ENCODE results near the gene DNAH5. TPM values are rescaled to one million over a fixed set of nuclear protein-coding genes. Genes with fewer than 3 reads are reported as not detected.
A peak's percentile ranks its signal among the peaks of the same experiment; 100 is the strongest.

The DNAH5 gene
- total and polyA plus RNA-seq, 2 of the 13 experiments (the other 11 are each of a cell fraction or from before 2014, with no cell fraction given): 0.09 TPM

DNA sequence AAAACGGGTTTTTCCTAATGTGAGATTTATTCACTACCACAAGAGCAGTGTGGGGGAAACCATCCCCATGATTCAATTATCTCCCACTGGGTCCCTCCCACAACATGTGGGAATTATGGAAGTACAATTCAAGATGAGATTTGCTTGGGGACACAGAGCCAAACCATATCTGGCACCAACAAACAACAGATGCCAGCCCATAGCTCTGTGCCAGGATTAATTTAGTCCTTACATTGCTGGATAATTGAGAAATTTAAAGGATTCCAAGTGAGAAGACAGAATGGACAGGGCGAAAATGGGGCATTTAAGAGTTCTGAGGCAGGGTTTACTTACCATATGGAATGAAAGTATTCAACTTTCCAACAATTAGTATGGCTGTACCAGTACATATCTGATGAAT lies 30.8 kb upstream of the DNAH5 start (continued):
- TF ChIP-seq ZBTB8A (CRISPR knock-in tag; IDR thresholded peaks at IDR 0.05; ENCODE audit: borderline replicate concordance, low read depth) (no peak), ZNF546 (CRISPR knock-in tag; conservative IDR thresholded peaks at IDR 0.05) (no peak)
- TF ChIP-seq, protein P1, sequence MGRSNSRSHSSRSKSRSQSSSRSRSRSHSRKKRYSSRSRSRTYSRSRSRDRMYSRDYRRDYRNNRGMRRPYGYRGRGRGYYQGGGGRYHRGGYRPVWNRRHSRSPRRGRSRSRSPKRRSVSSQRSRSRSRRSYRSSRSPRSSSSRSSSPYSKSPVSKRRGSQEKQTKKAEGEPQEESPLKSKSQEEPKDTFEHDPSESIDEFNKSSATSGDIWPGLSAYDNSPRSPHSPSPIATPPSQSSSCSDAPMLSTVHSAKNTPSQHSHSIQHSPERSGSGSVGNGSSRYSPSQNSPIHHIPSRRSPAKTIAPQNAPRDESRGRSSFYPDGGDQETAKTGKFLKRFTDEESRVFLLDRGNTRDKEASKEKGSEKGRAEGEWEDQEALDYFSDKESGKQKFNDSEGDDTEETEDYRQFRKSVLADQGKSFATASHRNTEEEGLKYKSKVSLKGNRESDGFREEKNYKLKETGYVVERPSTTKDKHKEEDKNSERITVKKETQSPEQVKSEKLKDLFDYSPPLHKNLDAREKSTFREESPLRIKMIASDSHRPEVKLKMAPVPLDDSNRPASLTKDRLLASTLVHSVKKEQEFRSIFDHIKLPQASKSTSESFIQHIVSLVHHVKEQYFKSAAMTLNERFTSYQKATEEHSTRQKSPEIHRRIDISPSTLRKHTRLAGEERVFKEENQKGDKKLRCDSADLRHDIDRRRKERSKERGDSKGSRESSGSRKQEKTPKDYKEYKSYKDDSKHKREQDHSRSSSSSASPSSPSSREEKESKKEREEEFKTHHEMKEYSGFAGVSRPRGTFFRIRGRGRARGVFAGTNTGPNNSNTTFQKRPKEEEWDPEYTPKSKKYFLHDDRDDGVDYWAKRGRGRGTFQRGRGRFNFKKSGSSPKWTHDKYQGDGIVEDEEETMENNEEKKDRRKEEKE (IDR thresholded peaks at IDR 0.05): no peak

DNA sequence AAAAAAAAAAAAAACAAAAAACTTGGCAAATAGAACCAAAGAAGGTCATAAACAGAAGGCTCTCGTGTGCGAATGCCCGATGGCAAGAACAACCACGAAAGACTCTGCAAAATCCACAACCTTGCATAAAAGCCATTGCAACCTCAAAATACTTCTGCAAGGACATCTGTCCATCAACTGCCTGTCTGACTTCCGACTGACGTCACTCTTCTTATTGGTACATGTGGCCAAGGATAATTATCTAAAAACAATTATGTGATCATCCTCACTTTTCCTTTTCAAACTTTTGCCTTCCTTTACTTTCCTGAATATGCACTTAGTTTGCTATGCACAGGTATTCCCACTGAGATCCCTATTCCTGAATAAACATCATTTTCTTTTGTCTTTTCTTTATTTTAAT lies 29.2 kb upstream of the DNAH5 start:
- H3K79me2 ChIP-seq (ENCODE audit: insufficient read depth, low read length): no peaks in the 10 kb centered on the region
- no peak overlapping the region for H2AFZ ChIP-seq (ENCODE audit: low read length)
- no peak for FAIRE-seq
- H4K20me1 ChIP-seq (ENCODE audit: insufficient read depth, low read length): no peaks in the 10 kb centered on the region
- TF ChIP-seq ZFP36 (IDR thresholded peaks at IDR 0.05; ENCODE audit: borderline replicate concordance, low read depth, low read length, partially characterized antibody): no peak
- peak; percentile 88 for TF ChIP-seq CREB1 (IDR thresholded peaks at IDR 0.05)
- TF ChIP-seq CREB1 (CRISPR knock-in tag; IDR thresholded peaks at IDR 0.05): no peak
- TF ChIP-seq ZNF569 (CRISPR knock-in tag; IDR thresholded peaks at IDR 0.05; ENCODE audit: borderline replicate concordance): no peak
- peak; percentile 81 for TF ChIP-seq ATF7 (IDR thresholded peaks at IDR 0.05)
- TF ChIP-seq ATF7 (CRISPR knock-in tag; IDR thresholded peaks at IDR 0.05): no peak
- no peak for TF ChIP-seq SMC3 (IDR thresholded peaks at IDR 0.05; ENCODE audit: low read length)
- ATAC-seq: no peak
- ChIA-PET POLR2A (no interaction called here), CTCF (ENCODE audit: low intra/inter-chr PET ratio, low total read pairs) (no interaction called here)
- no peaks in the 10 kb centered on the region for H3K9me3 ChIP-seq (ENCODE audit: low read length)
- no TSS peak for BruUV-seq (replicated peaks)
- H3K27ac ChIP-seq (ENCODE audit: extremely low read length, insufficient read depth, low read length): no peak overlapping the region
- no peaks in the 10 kb centered on the region for H3K36me3 ChIP-seq (replicated peaks in 1 of 2; ENCODE audit: control insufficient read depth in 1 of 2, insufficient read depth in 2 of 2, low read length in 2 of 2)
- H3K4me3 ChIP-seq (replicated peaks in 1 of 3; ENCODE audit: insufficient read depth in 1 of 3, low read depth in 2 of 3, low read length in 3 of 3): no peak overlapping the region
- intact Hi-C loops (cut with micrococcal nuclease; ENCODE audit: unreplicated experiment) (no loop called here), in situ Hi-C loops (cut with HindIII; ENCODE audit: extremely low pct_ligation_motif_present, low pct_unique_long_range_greater_than_20kb) (no loop called here)
- no peaks in the 10 kb centered on the region; a peak in 1 of 5 replicates for H3K27me3 ChIP-seq (ENCODE audit: control insufficient read depth in 1 of 2, insufficient read depth in 2 of 2, low read length in 2 of 2)
- DNase-seq (ENCODE audit: low spot score): no peak
- no peak overlapping the region for H3K9ac ChIP-seq (ENCODE audit: insufficient read depth, low read depth, low read length)
- no peak overlapping the region for H3K4me2 ChIP-seq (ENCODE audit: low read depth, low read length)
- no peaks in the 10 kb centered on the region for H3K4me1 ChIP-seq (ENCODE audit: insufficient read depth, low read length)
- WGBS (ENCODE audit: low lambda C conversion rate): 17% methylated on average over 6 of the region's 6 CpGs
